GM21447 (cell line): ENCODE data around the gene PTPA.
A peak's percentile ranks its signal among the peaks of the same experiment; 100 is the strongest.

ENCODE experiments used
- ATAC-seq: cut with Tn5 transposase; IDR thresholded peaks from one replicate; pipeline ENCODE4 v1.9.1; 2021; ENCODE audit not compliant: unreplicated experiment

Gene PTPA

GRCh38 chr9:129136446-129137035 lies 25.3 kb downstream of the PTPA start:
- ATAC-seq, result no peak

- no peak for ATAC-seq
Measured at GRCh38 chr9:129137292-129138143, 26.3 kb downstream of the PTPA start.

- no peak for ATAC-seq
Measured at GRCh38 chr9:129138144-129138462, 26.9 kb downstream of the PTPA start.

- no peak for ATAC-seq
Measured at GRCh38 chr9:129138476-129139232, 27.4 kb downstream of the PTPA start.

GRCh38 chr9:129139233-129139992 lies 28.2 kb downstream of the PTPA start:
- peak; percentile 27 for ATAC-seq

GRCh38 chr9:129139993-129140396 lies 28.8 kb downstream of the PTPA start:
- ATAC-seq, result peak; percentile 63

GRCh38 chr9:129140397-129141065 lies 29.3 kb downstream of the PTPA start:
- ATAC-seq, result peak; percentile 7

GRCh38 chr9:129141066-129142041 lies 30.1 kb downstream of the PTPA start:
- no peak for ATAC-seq

GRCh38 chr9:129142138-129142935 lies 31.1 kb downstream of the PTPA start:
- ATAC-seq, result no peak

- no peak for ATAC-seq
Measured at GRCh38 chr9:129143031-129143927, 32.1 kb downstream of the PTPA start.

- ATAC-seq, result no peak
Measured at GRCh38 chr9:129145316-129145715, 34.1 kb downstream of the PTPA start.

GRCh38 chr9:129145841-129146292 lies 34.7 kb downstream of the PTPA start:
- no peak for ATAC-seq

GRCh38 chr9:129146441-129146941 lies 35.3 kb downstream of the PTPA start:
- ATAC-seq, result no peak

- no peak for ATAC-seq
Measured at GRCh38 chr9:129148463-129149204, 37.4 kb downstream of the PTPA start.

GRCh38 chr9:129149442-129149841 lies 38.2 kb downstream of the PTPA start:
- no peak for ATAC-seq

GRCh38 chr9:129150122-129150521 lies 38.9 kb downstream of the PTPA start:
- ATAC-seq, result no peak
